GM23338 (cell line): ENCODE data around the gene SLC29A1. TPM values are rescaled to one million over a fixed set of nuclear protein-coding genes. Genes with fewer than 3 reads are reported as not detected.
A peak's percentile ranks its signal among the peaks of the same experiment; 100 is the strongest.

ENCODE experiments used
- ATAC-seq: fragments of 200-7000 bp; cut with Tn5 transposase; 3 replicates; pipeline ENCODE4 v1.9.1; 2020
- DNase-seq: peaks from one replicate; pipeline ENCODE4 v3.0.0-alpha.2; 2015; ENCODE audit warnings: low spot score
- H2AFZ ChIP-seq: fragments of 200-600 bp; sonication (generic); 2 replicates; pipeline ENCODE4 v1.8.0; 2016; ENCODE audit warnings: antibody characterized with exemption, mild to moderate bottlenecking, moderate library complexity
- H3F3A ChIP-seq: fragments of 200-600 bp; sonication (generic); replicated peaks from 2 replicates; pipeline ENCODE4 v1.8.0; 2017; ENCODE audit warnings: antibody characterized with exemption, mixed run types, low read depth
- H3K27ac ChIP-seq: fragments of 200-600 bp; sonication (generic); 2 replicates; pipeline ENCODE4 v1.6.1; 2016; ENCODE audit warnings: low read depth
- H3K27me3 ChIP-seq: fragments of 200-600 bp; sonication (generic); 2 replicates; pipeline ENCODE4 v1.8.0; 2016; ENCODE audit warnings: mild to moderate bottlenecking, mixed run types, moderate library complexity; ENCODE audit not compliant: insufficient read depth
- H3K36me3 ChIP-seq: fragments of 200-600 bp; sonication (generic); 2 replicates; pipeline ENCODE4 v1.8.0; 2016; ENCODE audit warnings: mild to moderate bottlenecking; ENCODE audit not compliant: insufficient read depth
- H3K4me1 ChIP-seq: fragments of 200-600 bp; sonication (generic); 2 replicates; pipeline ENCODE4 v1.8.0; 2016; ENCODE audit warnings: mild to moderate bottlenecking, moderate library complexity; ENCODE audit not compliant: insufficient read depth
- H3K4me2 ChIP-seq: fragments of 200-600 bp; sonication (generic); 2 replicates; pipeline ENCODE4 v1.7.1; 2017; ENCODE audit warnings: mixed run types
- H3K4me3 ChIP-seq: fragments of 200-600 bp; sonication (generic); 2 replicates; pipeline ENCODE4 v1.6.1; 2016; ENCODE audit warnings: mixed run types
- H3K79me2 ChIP-seq: fragments of 200-600 bp; sonication (generic); replicated peaks from 2 replicates; pipeline ENCODE4 v1.8.0; 2017; ENCODE audit warnings: mild to moderate bottlenecking; ENCODE audit not compliant: insufficient read depth
- H3K9me2 ChIP-seq: fragments of 200-600 bp; sonication (generic); 2 replicates; pipeline ENCODE4 v1.8.0; 2017; ENCODE audit not compliant: insufficient read depth
- H4K20me1 ChIP-seq: fragments of 200-600 bp; sonication (generic); replicated peaks from 2 replicates; pipeline ENCODE4 v1.8.0; 2017; ENCODE audit warnings: mild to moderate bottlenecking; ENCODE audit not compliant: insufficient read depth
- H3K27ac Mint-ChIP-seq: 2 replicates; pipeline ENCODE4 v1.8.0; 2020; ENCODE audit warnings: inconsistent platforms, mild to moderate bottlenecking, moderate library complexity, mixed read lengths
- H3K27me3 Mint-ChIP-seq: 3 replicates; pipeline ENCODE4 v1.8.0; 2022; ENCODE audit warnings: low read depth, mild to moderate bottlenecking, moderate library complexity, mixed read lengths, inconsistent platforms; ENCODE audit not compliant: insufficient read depth, poor library complexity
- H3K36me3 Mint-ChIP-seq: 3 replicates; pipeline ENCODE4 v1.8.0; 2021; ENCODE audit warnings: low read depth, mild to moderate bottlenecking, inconsistent platforms, moderate library complexity, mixed read lengths
- H3K4me1 Mint-ChIP-seq: 3 replicates; pipeline ENCODE4 v1.8.0; 2020; ENCODE audit warnings: mild to moderate bottlenecking, inconsistent platforms, mixed read lengths
- H3K4me3 Mint-ChIP-seq: 3 replicates; pipeline ENCODE4 v1.8.0; 2021; ENCODE audit warnings: moderate library complexity, mild to moderate bottlenecking, inconsistent platforms, mixed read lengths
- H3K9me3 Mint-ChIP-seq: 3 replicates; pipeline ENCODE4 v1.8.0; 2020; ENCODE audit warnings: moderate library complexity, mild to moderate bottlenecking, inconsistent platforms, mixed read lengths
- CREB1 ChIP-seq: fragments of 250-450 bp; sonication (Bioruptor Pico); IDR thresholded peaks from 2 replicates; pipeline ENCODE4 v1.5.0; 2020; ENCODE audit warnings: low read depth, mild to moderate bottlenecking, moderate library complexity
- CTCF ChIP-seq, 2 experiments: fragments of 200-600 bp in 1 of 2; sonication (generic) in 1 of 2; conservative IDR thresholded peaks; 2 replicates each; pipeline versions ENCODE4 v1.5.1 to v1.6.1; 2016 to 2017; ENCODE audit warnings: antibody characterized with exemption in 2 of 2, low read depth in 2 of 2, mild to moderate bottlenecking in 2 of 2, moderate library complexity in 1 of 2
- ETS1 ChIP-seq: IDR thresholded peaks from 2 replicates; pipeline ENCODE4 v1.6.1; 2016; ENCODE audit warnings: antibody characterized with exemption
- EZH2 ChIP-seq: fragments of 200-600 bp; sonication (generic); IDR thresholded peaks from one replicate; pipeline ENCODE4 v1.8.0; 2017; ENCODE audit warnings: antibody characterized with exemption, mild to moderate bottlenecking, low read depth; ENCODE audit not compliant: unreplicated experiment
- EZH2phosphoT487 ChIP-seq: fragments of 200-600 bp; sonication (generic); IDR thresholded peaks from one replicate; pipeline ENCODE4 v1.8.1; 2018; ENCODE audit warnings: antibody characterized with exemption; ENCODE audit not compliant: unreplicated experiment
- JUNB ChIP-seq: IDR thresholded peaks from one replicate; pipeline ENCODE4 v1.6.1; 2016; ENCODE audit warnings: antibody characterized with exemption; ENCODE audit not compliant: unreplicated experiment
- NANOG ChIP-seq: IDR thresholded peaks from 2 replicates; pipeline ENCODE4 v1.6.1; 2016; ENCODE audit warnings: antibody characterized with exemption, borderline replicate concordance
- POLR2AphosphoS5 ChIP-seq: IDR thresholded peaks from 2 replicates; pipeline ENCODE4 v1.6.1; 2016; ENCODE audit warnings: antibody characterized with exemption, low read depth
- STAT1 ChIP-seq: IDR thresholded peaks from one replicate; pipeline ENCODE4 v1.6.1; 2016; ENCODE audit warnings: antibody characterized with exemption; ENCODE audit not compliant: unreplicated experiment
- ZNF114 ChIP-seq: fragments of 250-450 bp; sonication (Bioruptor Pico); IDR thresholded peaks from 2 replicates; pipeline ENCODE4 v1.5.0; 2020; ENCODE audit warnings: mild to moderate bottlenecking, moderate library complexity
- polyA plus RNA-seq: library from polyadenylated mRNA; unstranded; fragments of >200 nt; fragmentation: Nextera tagmentation; extraction: Ambion mirVana; gene quantifications from 2 replicates; pipeline ENCODE4 v1.2.1, GENCODE V29; 2016
- total RNA-seq: library from RNA; depleted of rRNA; stranded (reverse); fragments of >200 nt; shearing (Covaris generic); gene quantifications from 2 replicates; pipeline ENCODE4 v1.2.3, GENCODE V29; 2014
- TF ChIP-seq, protein P1 (sequence below): IDR thresholded peaks from one replicate; pipeline ENCODE4 v1.6.1; 2018; ENCODE audit warnings: antibody characterized with exemption; ENCODE audit not compliant: unreplicated experiment
- TF ChIP-seq, protein P2 (sequence below): fragments of 250-450 bp; sonication (Bioruptor Pico); IDR thresholded peaks from 2 replicates; pipeline ENCODE4 v1.5.0; 2020; ENCODE audit warnings: mild to moderate bottlenecking, moderate library complexity

SLC29A1 gene
- total and polyA plus RNA-seq, 2 experiments from 2014 or later = 73.1 to 169 TPM

DNA sequence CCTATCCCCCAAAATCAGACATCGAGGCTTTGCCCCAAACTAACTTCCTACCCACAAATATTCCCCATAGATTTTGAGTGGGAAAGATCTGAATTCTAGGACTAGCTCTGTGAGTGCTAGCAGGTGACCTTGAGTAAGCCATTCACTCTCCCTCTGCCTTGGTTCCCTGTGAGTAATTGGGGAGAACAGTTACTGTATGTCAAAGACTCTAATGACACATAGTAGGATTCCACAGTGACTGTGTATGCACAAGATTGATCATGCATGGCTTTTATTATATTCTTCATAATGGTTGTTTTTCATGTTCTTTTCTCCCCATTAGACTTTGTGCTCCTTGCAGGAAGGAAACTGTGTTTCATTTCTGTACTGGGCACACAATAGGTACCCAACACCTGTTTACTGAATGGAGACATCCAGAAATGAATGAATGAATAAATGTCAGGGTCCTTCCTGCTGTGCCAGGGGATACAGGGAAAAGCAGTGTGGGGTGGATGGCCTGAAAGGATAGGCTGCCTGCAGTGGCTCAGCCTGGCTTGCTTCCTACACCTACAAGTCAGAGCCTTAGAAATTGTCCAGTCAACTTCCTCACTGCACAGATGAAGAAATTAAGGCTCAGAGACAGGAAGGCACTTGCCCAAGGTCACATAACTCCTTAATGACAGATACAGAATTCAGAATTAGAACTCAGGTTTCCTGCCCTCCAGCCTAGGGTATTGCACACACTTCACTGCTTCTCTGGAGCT lies 46.0 kb downstream of the SLC29A1 start:
- H3K79me2 ChIP-seq = peaks cover 5% of the 10 kb centered on the region; the same call in 1 of the 2 replicates
- H3K9me2 ChIP-seq = no peaks in the 10 kb centered on the region
- peaks cover 16% of the 10 kb centered on the region for H3K4me1 ChIP-seq
- no peak overlapping the region for H3K27ac ChIP-seq
- peak overlapping the region; percentile 76 for H3K4me3 Mint-ChIP-seq
- H3K36me3 Mint-ChIP-seq = peaks cover 6% of the 10 kb centered on the region; the same call in 2 of the 3 replicates
- 0 out of 2 replicates have a peak, but pooled peaks cover 19% of the 10 kb centered on the region for H3F3A ChIP-seq
- peak overlapping the region; percentile 87 for H3K4me2 ChIP-seq
- H3K27me3 ChIP-seq = peaks cover 21% of the 10 kb centered on the region
- no peaks in the 10 kb centered on the region for H4K20me1 ChIP-seq
- H3K4me3 ChIP-seq = peak overlapping the region; percentile 65
- DNase-seq (no peak), ATAC-seq (no peak)
- H3K9me3 Mint-ChIP-seq = no peaks in the 10 kb centered on the region
- no peak for TF ChIP-seq EZH2phosphoT487
- TF ChIP-seq POLR2AphosphoS5 = no peak
- TF ChIP-seq STAT1 = no peak
- TF ChIP-seq, protein P1, sequence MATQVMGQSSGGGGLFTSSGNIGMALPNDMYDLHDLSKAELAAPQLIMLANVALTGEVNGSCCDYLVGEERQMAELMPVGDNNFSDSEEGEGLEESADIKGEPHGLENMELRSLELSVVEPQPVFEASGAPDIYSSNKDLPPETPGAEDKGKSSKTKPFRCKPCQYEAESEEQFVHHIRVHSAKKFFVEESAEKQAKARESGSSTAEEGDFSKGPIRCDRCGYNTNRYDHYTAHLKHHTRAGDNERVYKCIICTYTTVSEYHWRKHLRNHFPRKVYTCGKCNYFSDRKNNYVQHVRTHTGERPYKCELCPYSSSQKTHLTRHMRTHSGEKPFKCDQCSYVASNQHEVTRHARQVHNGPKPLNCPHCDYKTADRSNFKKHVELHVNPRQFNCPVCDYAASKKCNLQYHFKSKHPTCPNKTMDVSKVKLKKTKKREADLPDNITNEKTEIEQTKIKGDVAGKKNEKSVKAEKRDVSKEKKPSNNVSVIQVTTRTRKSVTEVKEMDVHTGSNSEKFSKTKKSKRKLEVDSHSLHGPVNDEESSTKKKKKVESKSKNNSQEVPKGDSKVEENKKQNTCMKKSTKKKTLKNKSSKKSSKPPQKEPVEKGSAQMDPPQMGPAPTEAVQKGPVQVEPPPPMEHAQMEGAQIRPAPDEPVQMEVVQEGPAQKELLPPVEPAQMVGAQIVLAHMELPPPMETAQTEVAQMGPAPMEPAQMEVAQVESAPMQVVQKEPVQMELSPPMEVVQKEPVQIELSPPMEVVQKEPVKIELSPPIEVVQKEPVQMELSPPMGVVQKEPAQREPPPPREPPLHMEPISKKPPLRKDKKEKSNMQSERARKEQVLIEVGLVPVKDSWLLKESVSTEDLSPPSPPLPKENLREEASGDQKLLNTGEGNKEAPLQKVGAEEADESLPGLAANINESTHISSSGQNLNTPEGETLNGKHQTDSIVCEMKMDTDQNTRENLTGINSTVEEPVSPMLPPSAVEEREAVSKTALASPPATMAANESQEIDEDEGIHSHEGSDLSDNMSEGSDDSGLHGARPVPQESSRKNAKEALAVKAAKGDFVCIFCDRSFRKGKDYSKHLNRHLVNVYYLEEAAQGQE = no peak
- TF ChIP-seq, protein P2, sequence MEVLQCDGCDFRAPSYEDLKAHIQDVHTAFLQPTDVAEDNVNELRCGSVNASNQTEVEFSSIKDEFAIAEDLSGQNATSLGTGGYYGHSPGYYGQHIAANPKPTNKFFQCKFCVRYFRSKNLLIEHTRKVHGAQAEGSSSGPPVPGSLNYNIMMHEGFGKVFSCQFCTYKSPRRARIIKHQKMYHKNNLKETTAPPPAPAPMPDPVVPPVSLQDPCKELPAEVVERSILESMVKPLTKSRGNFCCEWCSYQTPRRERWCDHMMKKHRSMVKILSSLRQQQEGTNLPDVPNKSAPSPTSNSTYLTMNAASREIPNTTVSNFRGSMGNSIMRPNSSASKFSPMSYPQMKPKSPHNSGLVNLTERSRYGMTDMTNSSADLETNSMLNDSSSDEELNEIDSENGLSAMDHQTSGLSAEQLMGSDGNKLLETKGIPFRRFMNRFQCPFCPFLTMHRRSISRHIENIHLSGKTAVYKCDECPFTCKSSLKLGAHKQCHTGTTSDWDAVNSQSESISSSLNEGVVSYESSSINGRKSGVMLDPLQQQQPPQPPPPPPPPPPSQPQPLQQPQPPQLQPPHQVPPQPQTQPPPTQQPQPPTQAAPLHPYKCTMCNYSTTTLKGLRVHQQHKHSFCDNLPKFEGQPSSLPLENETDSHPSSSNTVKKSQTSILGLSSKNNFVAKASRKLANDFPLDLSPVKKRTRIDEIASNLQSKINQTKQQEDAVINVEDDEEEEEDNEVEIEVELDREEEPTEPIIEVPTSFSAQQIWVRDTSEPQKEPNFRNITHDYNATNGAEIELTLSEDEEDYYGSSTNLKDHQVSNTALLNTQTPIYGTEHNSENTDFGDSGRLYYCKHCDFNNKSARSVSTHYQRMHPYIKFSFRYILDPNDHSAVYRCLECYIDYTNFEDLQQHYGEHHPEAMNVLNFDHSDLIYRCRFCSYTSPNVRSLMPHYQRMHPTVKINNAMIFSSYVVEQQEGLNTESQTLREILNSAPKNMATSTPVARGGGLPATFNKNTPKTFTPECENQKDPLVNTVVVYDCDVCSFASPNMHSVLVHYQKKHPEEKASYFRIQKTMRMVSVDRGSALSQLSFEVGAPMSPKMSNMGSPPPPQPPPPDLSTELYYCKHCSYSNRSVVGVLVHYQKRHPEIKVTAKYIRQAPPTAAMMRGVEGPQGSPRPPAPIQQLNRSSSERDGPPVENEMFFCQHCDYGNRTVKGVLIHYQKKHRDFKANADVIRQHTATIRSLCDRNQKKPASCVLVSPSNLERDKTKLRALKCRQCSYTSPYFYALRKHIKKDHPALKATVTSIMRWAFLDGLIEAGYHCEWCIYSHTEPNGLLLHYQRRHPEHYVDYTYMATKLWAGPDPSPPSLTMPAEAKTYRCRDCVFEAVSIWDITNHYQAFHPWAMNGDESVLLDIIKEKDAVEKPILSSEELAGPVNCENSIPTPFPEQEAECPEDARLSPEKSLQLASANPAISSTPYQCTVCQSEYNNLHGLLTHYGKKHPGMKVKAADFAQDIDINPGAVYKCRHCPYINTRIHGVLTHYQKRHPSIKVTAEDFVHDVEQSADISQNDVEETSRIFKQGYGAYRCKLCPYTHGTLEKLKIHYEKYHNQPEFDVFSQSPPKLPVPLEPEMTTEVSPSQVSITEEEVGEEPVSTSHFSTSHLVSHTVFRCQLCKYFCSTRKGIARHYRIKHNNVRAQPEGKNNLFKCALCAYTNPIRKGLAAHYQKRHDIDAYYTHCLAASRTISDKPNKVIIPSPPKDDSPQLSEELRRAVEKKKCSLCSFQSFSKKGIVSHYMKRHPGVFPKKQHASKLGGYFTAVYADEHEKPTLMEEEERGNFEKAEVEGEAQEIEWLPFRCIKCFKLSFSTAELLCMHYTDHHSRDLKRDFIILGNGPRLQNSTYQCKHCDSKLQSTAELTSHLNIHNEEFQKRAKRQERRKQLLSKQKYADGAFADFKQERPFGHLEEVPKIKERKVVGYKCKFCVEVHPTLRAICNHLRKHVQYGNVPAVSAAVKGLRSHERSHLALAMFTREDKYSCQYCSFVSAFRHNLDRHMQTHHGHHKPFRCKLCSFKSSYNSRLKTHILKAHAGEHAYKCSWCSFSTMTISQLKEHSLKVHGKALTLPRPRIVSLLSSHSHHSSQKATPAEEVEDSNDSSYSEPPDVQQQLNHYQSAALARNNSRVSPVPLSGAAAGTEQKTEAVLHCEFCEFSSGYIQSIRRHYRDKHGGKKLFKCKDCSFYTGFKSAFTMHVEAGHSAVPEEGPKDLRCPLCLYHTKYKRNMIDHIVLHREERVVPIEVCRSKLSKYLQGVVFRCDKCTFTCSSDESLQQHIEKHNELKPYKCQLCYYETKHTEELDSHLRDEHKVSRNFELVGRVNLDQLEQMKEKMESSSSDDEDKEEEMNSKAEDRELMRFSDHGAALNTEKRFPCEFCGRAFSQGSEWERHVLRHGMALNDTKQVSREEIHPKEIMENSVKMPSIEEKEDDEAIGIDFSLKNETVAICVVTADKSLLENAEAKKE (CRISPR knock-in tag) = no peak
- no peak for TF ChIP-seq NANOG
- TF ChIP-seq CTCF (conservative IDR thresholded peaks at IDR 0.05; ENCODE audit: low read depth in 2 of 2) = no peak
- no peak for TF ChIP-seq ZNF114 (CRISPR knock-in tag)
- no peak for TF ChIP-seq CREB1 (CRISPR knock-in tag)
- TF ChIP-seq EZH2 = no peak
- TF ChIP-seq JUNB = no peak
- no peak for TF ChIP-seq ETS1
- no peaks in the 10 kb centered on the region for H3K36me3 ChIP-seq
- peaks cover 42% of the 10 kb centered on the region for H3K4me1 Mint-ChIP-seq
- no peak overlapping the region for H2AFZ ChIP-seq
- H3K27ac Mint-ChIP-seq = no peak overlapping the region
- peaks cover 39% of the 10 kb centered on the region for H3K27me3 Mint-ChIP-seq
